Spleen (tissue), 7 donors: Measurements from ENCODE around the gene FBXO17.

ENCODE experiments used
- POLR2A ChIP-seq, 3 donors: fragments of 450-650 bp; IDR thresholded peaks; one replicate each; pipeline ENCODE4 v1.5.1; 2017; ENCODE audit warnings: antibody characterized with exemption in 3 of 3, mild to moderate bottlenecking in 1 of 3
- POLR2AphosphoS5 ChIP-seq, 3 donors: sonication (generic); formaldehyde crosslinking; IDR thresholded peaks; one replicate each; pipeline ENCODE4 v1.5.1; 2017; ENCODE audit warnings: antibody characterized with exemption in 3 of 3
- TF ChIP-seq, protein P1 (sequence below), 11 experiments: fragments of 200-600 bp in 7 of 11; fragments of 450-650 bp in 4 of 11; sonication (generic) in 4 of 11; IDR thresholded peaks in 8 of 11; conservative IDR thresholded peaks in 3 of 11; 1 replicate in 7 of 11; 2 replicates in 4 of 11; pipeline versions ENCODE4 v1.4.0 to v1.8.0; 2016 to 2021; ENCODE audit warnings: antibody characterized with exemption in 11 of 11, inconsistent platforms in 4 of 11, mild to moderate bottlenecking in 1 of 11
- donor health status: DM: no; HTN: no; CAD: no; lungs with moderate emphysema.
- donor health status: DM: no; HTN: no; CAD: no.
- donor health status: DM: no; HTN: no; CAD: no.

- TF ChIP-seq, protein P1, sequence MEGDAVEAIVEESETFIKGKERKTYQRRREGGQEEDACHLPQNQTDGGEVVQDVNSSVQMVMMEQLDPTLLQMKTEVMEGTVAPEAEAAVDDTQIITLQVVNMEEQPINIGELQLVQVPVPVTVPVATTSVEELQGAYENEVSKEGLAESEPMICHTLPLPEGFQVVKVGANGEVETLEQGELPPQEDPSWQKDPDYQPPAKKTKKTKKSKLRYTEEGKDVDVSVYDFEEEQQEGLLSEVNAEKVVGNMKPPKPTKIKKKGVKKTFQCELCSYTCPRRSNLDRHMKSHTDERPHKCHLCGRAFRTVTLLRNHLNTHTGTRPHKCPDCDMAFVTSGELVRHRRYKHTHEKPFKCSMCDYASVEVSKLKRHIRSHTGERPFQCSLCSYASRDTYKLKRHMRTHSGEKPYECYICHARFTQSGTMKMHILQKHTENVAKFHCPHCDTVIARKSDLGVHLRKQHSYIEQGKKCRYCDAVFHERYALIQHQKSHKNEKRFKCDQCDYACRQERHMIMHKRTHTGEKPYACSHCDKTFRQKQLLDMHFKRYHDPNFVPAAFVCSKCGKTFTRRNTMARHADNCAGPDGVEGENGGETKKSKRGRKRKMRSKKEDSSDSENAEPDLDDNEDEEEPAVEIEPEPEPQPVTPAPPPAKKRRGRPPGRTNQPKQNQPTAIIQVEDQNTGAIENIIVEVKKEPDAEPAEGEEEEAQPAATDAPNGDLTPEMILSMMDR (IDR thresholded peaks at IDR 0.05 in 8 of 11, conservative IDR thresholded peaks at IDR 0.05 in 3 of 11) = no peak
- no peak for TF ChIP-seq POLR2AphosphoS5 (IDR thresholded peaks at IDR 0.05)
- TF ChIP-seq POLR2A (IDR thresholded peaks at IDR 0.05) = no peak
Observed at GRCh38 chr19:38951187-38951586, 24.4 kb downstream of the FBXO17 start.
